H9 (cell line): ENCODE results near the gene C11orf21. TPM values are rescaled to one million over a fixed set of nuclear protein-coding genes. Genes with fewer than 3 reads are reported as not detected.

Experiments used
- DNase-seq: peaks from one replicate; pipeline ENCODE4 v3.0.0-alpha.2; 2017
- H2AFZ ChIP-seq: one replicate; pipeline ENCODE4 v1.6.1; 2013; ENCODE audit warnings: mild to moderate bottlenecking, low read length, control low read depth, moderate library complexity
- H2AK5ac ChIP-seq: 2 replicates; pipeline ENCODE4 v1.6.1; 2013; ENCODE audit warnings: low read length, control low read depth, mixed read lengths; ENCODE audit not compliant: insufficient read length
- H2BK120ac ChIP-seq: one replicate; pipeline ENCODE4 v1.6.1; 2013; ENCODE audit warnings: low read depth, mild to moderate bottlenecking, low read length, control low read depth, inconsistent platforms; ENCODE audit not compliant: poor library complexity, severe bottlenecking
- H2BK12ac ChIP-seq: 2 replicates; pipeline ENCODE4 v1.6.1; 2013; ENCODE audit warnings: low read length, control low read depth, mixed read lengths, low read depth; ENCODE audit not compliant: insufficient read length
- H2BK15ac ChIP-seq: 2 replicates; pipeline ENCODE4 v1.6.1; 2013; ENCODE audit warnings: low read depth, low read length, control low read depth
- H2BK20ac ChIP-seq: one replicate; pipeline ENCODE4 v1.6.1; 2013; ENCODE audit warnings: low read depth, mild to moderate bottlenecking, low read length, control low read depth, inconsistent platforms; ENCODE audit not compliant: poor library complexity, severe bottlenecking
- H2BK5ac ChIP-seq: 2 replicates; pipeline ENCODE4 v1.6.1; 2013; ENCODE audit warnings: low read length, control low read depth, mixed read lengths; ENCODE audit not compliant: insufficient read length
- H3K14ac ChIP-seq: 2 replicates; pipeline ENCODE4 v1.6.1; 2013; ENCODE audit warnings: low read length, control low read depth; ENCODE audit not compliant: insufficient read depth
- H3K18ac ChIP-seq: 2 replicates; pipeline ENCODE4 v1.6.1; 2013; ENCODE audit warnings: low read depth, mild to moderate bottlenecking, mixed read lengths, low read length, control low read depth; ENCODE audit not compliant: insufficient read length
- H3K23ac ChIP-seq: 2 replicates; pipeline ENCODE4 v1.6.1; 2013; ENCODE audit warnings: low read length, control low read depth, mixed read lengths, low read depth; ENCODE audit not compliant: insufficient read length
- H3K23me2 ChIP-seq: 2 replicates; pipeline ENCODE4 v1.6.1; 2013; ENCODE audit warnings: low read depth, mild to moderate bottlenecking, mixed read lengths, low read length, control low read depth; ENCODE audit not compliant: insufficient read length, poor library complexity, severe bottlenecking
- H3K27ac ChIP-seq: 2 replicates; pipeline ENCODE4 v1.5.1; 2013; ENCODE audit warnings: low read length, control low read depth, mixed read lengths, low read depth; ENCODE audit not compliant: insufficient read length
- H3K27me3 ChIP-seq: 2 replicates; pipeline ENCODE4 v1.6.1; 2013; ENCODE audit warnings: low read length, control low read depth, inconsistent platforms; ENCODE audit not compliant: insufficient read depth
- H3K4ac ChIP-seq: 2 replicates; pipeline ENCODE4 v1.6.1; 2013; ENCODE audit warnings: low read depth, mild to moderate bottlenecking, control low read depth, inconsistent platforms, low read length, moderate library complexity
- H3K4me1 ChIP-seq: 2 replicates; pipeline ENCODE4 v1.6.1; 2013; ENCODE audit warnings: low read length, control low read depth, inconsistent platforms; ENCODE audit not compliant: insufficient read depth
- H3K4me2 ChIP-seq: 2 replicates; pipeline ENCODE4 v1.6.1; 2013; ENCODE audit warnings: low read length, control low read depth, mixed read lengths; ENCODE audit not compliant: insufficient read length, insufficient read depth
- H3K56ac ChIP-seq: 2 replicates; pipeline ENCODE4 v1.6.1; 2013; ENCODE audit warnings: low read depth, mild to moderate bottlenecking, mixed read lengths, low read length, control low read depth; ENCODE audit not compliant: insufficient read length
- H3K79me1 ChIP-seq: 2 replicates; pipeline ENCODE4 v1.6.1; 2013; ENCODE audit warnings: low read depth, mild to moderate bottlenecking, moderate library complexity, low read length, control low read depth, inconsistent platforms; ENCODE audit not compliant: insufficient read depth, poor library complexity, severe bottlenecking
- H3K79me2 ChIP-seq: 2 replicates; pipeline ENCODE4 v1.6.1; 2013; ENCODE audit warnings: low read length, control low read depth, inconsistent platforms; ENCODE audit not compliant: insufficient read depth
- H3K9ac ChIP-seq: 2 replicates; pipeline ENCODE4 v1.6.1; 2013; ENCODE audit warnings: low read length, control low read depth, mixed read lengths; ENCODE audit not compliant: insufficient read length; ENCODE audit errors: extremely low read depth
- H3K9me3 ChIP-seq: one replicate; pipeline ENCODE4 v1.6.1; 2013; ENCODE audit warnings: low read depth, low read length, inconsistent platforms; ENCODE audit not compliant: control insufficient read depth
- H3T11ph ChIP-seq: one replicate; pipeline ENCODE4 v1.6.1; 2013; ENCODE audit warnings: mild to moderate bottlenecking, low read length, control low read depth, inconsistent platforms
- H4K20me1 ChIP-seq: one replicate; pipeline ENCODE4 v1.6.1; 2013; ENCODE audit not compliant: control insufficient read depth, insufficient read length, insufficient read depth
- H4K5ac ChIP-seq: 2 replicates; pipeline ENCODE4 v1.6.1; 2013; ENCODE audit warnings: low read depth, mild to moderate bottlenecking, mixed read lengths, low read length, control low read depth; ENCODE audit not compliant: insufficient read length
- H4K8ac ChIP-seq: replicated peaks from 2 replicates; pipeline ENCODE4 v1.6.1; 2013; ENCODE audit warnings: low read length, control low read depth, mixed read lengths, low read depth; ENCODE audit not compliant: insufficient read length
- H4K91ac ChIP-seq: 2 replicates; pipeline ENCODE4 v1.6.1; 2013; ENCODE audit warnings: low read depth, mild to moderate bottlenecking, moderate library complexity, mixed read lengths, low read length, control low read depth; ENCODE audit not compliant: insufficient read length
- H3K27ac Mint-ChIP-seq, 3 experiments: 2 replicates in 2 of 3; 3 replicates in 1 of 3; pipeline ENCODE4 v1.8.0; 2020 to 2021; ENCODE audit warnings: mixed read lengths in 3 of 3, mild to moderate bottlenecking in 1 of 3, moderate library complexity in 1 of 3
- H3K27me3 Mint-ChIP-seq: 2 replicates; pipeline ENCODE4 v1.8.0; 2021; ENCODE audit warnings: low read depth, mild to moderate bottlenecking, moderate library complexity, mixed read lengths
- H3K36me3 Mint-ChIP-seq, 3 experiments: 2 replicates in 2 of 3; 3 replicates in 1 of 3; pipeline ENCODE4 v1.8.0; 2020 to 2021; ENCODE audit warnings: low read depth in 3 of 3, mixed read lengths in 3 of 3; ENCODE audit not compliant: insufficient read depth in 1 of 3
- H3K4me1 Mint-ChIP-seq, 2 experiments: 2 replicates each; pipeline ENCODE4 v1.8.0; 2020; ENCODE audit warnings: mixed read lengths in 2 of 2
- H3K4me3 Mint-ChIP-seq, 2 experiments: 2 replicates in 1 of 2; 3 replicates in 1 of 2; pipeline ENCODE4 v1.8.0; 2020 to 2021; ENCODE audit warnings: mild to moderate bottlenecking in 2 of 2, mixed read lengths in 2 of 2, moderate library complexity in 1 of 2
- H3K9me3 Mint-ChIP-seq, 2 experiments: 2 replicates in 1 of 2; 3 replicates in 1 of 2; pipeline ENCODE4 v1.8.0; 2020; ENCODE audit warnings: mild to moderate bottlenecking in 2 of 2, mixed read lengths in 2 of 2, moderate library complexity in 1 of 2
- WGBS: extraction: QIAGEN DNeasy Blood & Tissue Kit; methylation state at CpG from one replicate; pipeline ENCODE4 v1.1.7; 2013; ENCODE audit warnings: missing lambda C conversion rate, low lambda C conversion rate, mixed read lengths; ENCODE audit not compliant: insufficient read length; ENCODE audit errors: extremely low coverage; 5-methylcytosine and 5-hydroxymethylcytosine counted together
- total RNA-seq: library from RNA; stranded (reverse); gene quantifications from 2 replicates; pipeline ENCODE4 v1.2.1, GENCODE V29; 2021
- TF ChIP-seq, protein P1 (sequence below): fragments of 200-600 bp; sonication (generic); conservative IDR thresholded peaks from 3 replicates; pipeline ENCODE4 v1.8.0; 2021; ENCODE audit warnings: antibody characterized with exemption, mild to moderate bottlenecking

Gene C11orf21
- total RNA-seq, 1 experiment from 2014 or later = not detected

DNA sequence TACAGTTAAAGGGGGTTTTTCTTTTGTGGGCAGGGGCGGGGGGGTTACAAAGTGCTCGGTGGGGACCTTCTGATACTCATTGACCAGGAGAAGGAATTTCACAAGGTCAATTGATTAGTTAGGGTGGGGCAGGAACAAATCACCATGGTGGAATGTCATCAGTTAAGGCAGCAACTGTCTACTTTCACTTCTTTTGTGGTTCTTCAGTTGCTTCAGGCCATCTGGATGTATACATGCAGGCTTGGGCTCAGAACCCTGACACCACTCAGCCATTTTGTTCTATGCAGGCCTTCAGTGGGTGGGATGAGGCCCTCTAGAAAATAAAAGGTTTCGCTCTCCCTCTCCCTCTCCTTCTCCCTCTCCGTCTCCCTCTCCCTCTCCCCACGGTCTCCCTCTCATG, 29.7 kb upstream of the C11orf21 start:
- Histone ChIP-seq H2AK5ac (no peak overlapping the region), H2BK20ac (no peak overlapping the region), H3K14ac (no peak overlapping the region), H3K9ac (no peak overlapping the region), H4K20me1 (no peaks in the 10 kb centered on the region), H3K4me1 (no peaks in the 10 kb centered on the region), H3T11ph (no peak overlapping the region), H3K79me1 (no peaks in the 10 kb centered on the region), H2BK15ac (no peak overlapping the region), H3K23ac (no peak overlapping the region), H3K9me3 (peaks cover 5% of the 10 kb centered on the region), H2BK12ac (no peak overlapping the region), H4K8ac (no peak overlapping the region), H3K23me2 (no peaks in the 10 kb centered on the region), H3K56ac (no peak overlapping the region), H3K4ac (no peak overlapping the region), H3K27me3 (no peaks in the 10 kb centered on the region), H2AFZ (no peak overlapping the region), H4K91ac (no peak overlapping the region), H3K79me2 (no peaks in the 10 kb centered on the region), H2BK5ac (no peak overlapping the region), H3K18ac (no peak overlapping the region), H3K27ac (no peak overlapping the region), H2BK120ac (no peak overlapping the region), H3K4me2 (no peak overlapping the region), H4K5ac (no peak overlapping the region)
- no CpG with 5 or more reads among the region's 5 CpGs for WGBS
- Mint-ChIP-seq H3K4me3 (no peak overlapping the region), H3K27ac (no peak overlapping the region), H3K9me3 (peaks cover 16 to 26% of the 10 kb centered on the region in 2 experiments), H3K36me3 (peaks cover 9 to 18% (median 11%) of the 10 kb centered on the region in 3 experiments; a peak in 6 of 7 replicates), H3K4me1 (peaks cover 11 to 15% of the 10 kb centered on the region in 2 experiments; a peak in 3 of 4 replicates), H3K27me3 (peaks cover 38% of the 10 kb centered on the region)
- DNase-seq = no peak
- TF ChIP-seq, protein P1, sequence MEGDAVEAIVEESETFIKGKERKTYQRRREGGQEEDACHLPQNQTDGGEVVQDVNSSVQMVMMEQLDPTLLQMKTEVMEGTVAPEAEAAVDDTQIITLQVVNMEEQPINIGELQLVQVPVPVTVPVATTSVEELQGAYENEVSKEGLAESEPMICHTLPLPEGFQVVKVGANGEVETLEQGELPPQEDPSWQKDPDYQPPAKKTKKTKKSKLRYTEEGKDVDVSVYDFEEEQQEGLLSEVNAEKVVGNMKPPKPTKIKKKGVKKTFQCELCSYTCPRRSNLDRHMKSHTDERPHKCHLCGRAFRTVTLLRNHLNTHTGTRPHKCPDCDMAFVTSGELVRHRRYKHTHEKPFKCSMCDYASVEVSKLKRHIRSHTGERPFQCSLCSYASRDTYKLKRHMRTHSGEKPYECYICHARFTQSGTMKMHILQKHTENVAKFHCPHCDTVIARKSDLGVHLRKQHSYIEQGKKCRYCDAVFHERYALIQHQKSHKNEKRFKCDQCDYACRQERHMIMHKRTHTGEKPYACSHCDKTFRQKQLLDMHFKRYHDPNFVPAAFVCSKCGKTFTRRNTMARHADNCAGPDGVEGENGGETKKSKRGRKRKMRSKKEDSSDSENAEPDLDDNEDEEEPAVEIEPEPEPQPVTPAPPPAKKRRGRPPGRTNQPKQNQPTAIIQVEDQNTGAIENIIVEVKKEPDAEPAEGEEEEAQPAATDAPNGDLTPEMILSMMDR = no peak
